Peyer's patch (tissue), 4 donors: Measurements from ENCODE around the gene SUMO1. TPM values are rescaled to one million over a fixed set of nuclear protein-coding genes. Genes with fewer than 3 reads are reported as not detected.

ENCODE experiments used
- DNase-seq, 3 donors: peaks; one replicate each; pipeline ENCODE4 v3.0.0-alpha.2; 2017 to 2019
- H3K27ac ChIP-seq, 4 donors: fragments of 200-600 bp; sonication (generic); one replicate each; pipeline ENCODE4 v1.5.1; 2016 to 2019
- H3K27me3 ChIP-seq, 2 donors: fragments of 200-600 bp; sonication (generic); one replicate each; pipeline ENCODE4 v1.5.1; 2019
- H3K36me3 ChIP-seq, 3 donors: fragments of 200-600 bp; sonication (generic); one replicate each; pipeline ENCODE4 v1.5.1; 2016 to 2019
- H3K4me1 ChIP-seq, 4 donors: fragments of 200-600 bp; sonication (generic); one replicate each; pipeline ENCODE4 v1.5.1; 2016 to 2019
- H3K4me3 ChIP-seq, 4 donors: fragments of 200-600 bp; sonication (generic); 1 replicate in 3 of 4; 2 replicates in 1 of 4; pipeline ENCODE4 v1.5.1; 2016 to 2019; ENCODE audit warnings: mild to moderate bottlenecking in 1 of 4
- H3K9me3 ChIP-seq, 4 donors: fragments of 200-600 bp; sonication (generic); one replicate each; pipeline ENCODE4 v1.5.1; 2016 to 2019; ENCODE audit warnings: mild to moderate bottlenecking in 1 of 4
- CTCF ChIP-seq, 6 experiments: fragments of 450-650 bp in 4 of 6; fragments of 200-600 bp in 2 of 6; sonication (generic) in 1 of 6; IDR thresholded peaks; one replicate each; pipeline ENCODE4 v1.5.1; 2017 to 2019; ENCODE audit warnings: antibody characterized with exemption in 6 of 6, mild to moderate bottlenecking in 3 of 6, moderate library complexity in 1 of 6
- POLR2A ChIP-seq, 2 donors: fragments of 450-650 bp; IDR thresholded peaks; one replicate each; pipeline ENCODE4 v1.5.1; 2017; ENCODE audit warnings: antibody characterized with exemption in 2 of 2, mild to moderate bottlenecking in 2 of 2, moderate library complexity in 2 of 2
- total RNA-seq, 4 donors: library from RNA; depleted of rRNA; stranded (reverse); fragments of >200 nt; gene quantifications; one replicate each; pipeline ENCODE4 v1.1.0, GENCODE V29; 2016

Gene SUMO1
- total RNA-seq, 4 donors from 2014 or later = 41.9 to 80.6 (median 58.8) TPM

GRCh38 chr2:202185156-202185555 is 53.2 kb downstream of the SUMO1 start:
- TF ChIP-seq CTCF (IDR thresholded peaks at IDR 0.05) (no peak), POLR2A (IDR thresholded peaks at IDR 0.05) (no peak)

GRCh38 chr2:202184557-202184956 is 53.8 kb downstream of the SUMO1 start:
- Histone ChIP-seq H3K36me3 (no peaks in the 10 kb centered on the region), H3K4me1 (peaks cover 0 to 5% (median 0%) of the 10 kb centered on the region in 4 donors), H3K27ac (no peak overlapping the region), H3K9me3 (no peaks in the 10 kb centered on the region), H3K27me3 (no peaks in the 10 kb centered on the region), H3K4me3 (no peak overlapping the region)
- TF ChIP-seq POLR2A (IDR thresholded peaks at IDR 0.05) (no peak), CTCF (IDR thresholded peaks at IDR 0.05) (no peak)
- DNase-seq = no peak

More at GRCh38 chr2:202185156-202185555, 53.2 kb downstream of the SUMO1 start:
- H3K4me3 ChIP-seq = no peak overlapping the region
- no peaks in the 10 kb centered on the region for H3K27me3 ChIP-seq
- no peaks in the 10 kb centered on the region for H3K36me3 ChIP-seq
- no peak for DNase-seq
- no peaks in the 10 kb centered on the region for H3K9me3 ChIP-seq
- peaks cover 0 to 5% (median 0%) of the 10 kb centered on the region in 4 donors for H3K4me1 ChIP-seq
- no peak overlapping the region for H3K27ac ChIP-seq

GRCh38 chr2:202178346-202178958 is 59.9 kb downstream of the SUMO1 start:
- Histone ChIP-seq H3K27me3 (no peaks in the 10 kb centered on the region), H3K9me3 (no peaks in the 10 kb centered on the region), H3K4me3 (no peak overlapping the region), H3K27ac (no peak overlapping the region), H3K4me1 (no peaks in the 10 kb centered on the region), H3K36me3 (no peaks in the 10 kb centered on the region)
- TF ChIP-seq POLR2A (IDR thresholded peaks at IDR 0.05) (no peak), CTCF (IDR thresholded peaks at IDR 0.05) (peak; percentile 64 to 94 (median 84))
- DNase-seq = peak in 2 of 3 donors; percentile 44 to 82

- no peak overlapping the region for H3K27ac ChIP-seq
- H3K36me3 ChIP-seq = no peaks in the 10 kb centered on the region
- TF ChIP-seq POLR2A (IDR thresholded peaks at IDR 0.05) = no peak
- no peak for TF ChIP-seq CTCF (IDR thresholded peaks at IDR 0.05)
- H3K4me1 ChIP-seq = peaks cover 0 to 12% (median 0%) of the 10 kb centered on the region in 4 donors
- no peak overlapping the region for H3K4me3 ChIP-seq
- H3K27me3 ChIP-seq = no peaks in the 10 kb centered on the region
- no peaks in the 10 kb centered on the region for H3K9me3 ChIP-seq
- DNase-seq = no peak
Observed at GRCh38 chr2:202172439-202173211, 65.8 kb downstream of the SUMO1 start.

- TF ChIP-seq CTCF (IDR thresholded peaks at IDR 0.05) (no peak), POLR2A (IDR thresholded peaks at IDR 0.05) (no peak)
- Histone ChIP-seq H3K4me3 (peak overlapping the region in 2 of 4 donors; percentile 8 to 27), H3K36me3 (no peaks in the 10 kb centered on the region), H3K4me1 (peaks cover 0 to 12% (median 0%) of the 10 kb centered on the region in 4 donors), H3K9me3 (no peaks in the 10 kb centered on the region), H3K27me3 (no peaks in the 10 kb centered on the region), H3K27ac (no peak overlapping the region)
- DNase-seq = no peak
Observed at GRCh38 chr2:202171241-202171825, 67.1 kb downstream of the SUMO1 start.
